ENCODE results near the gene OR2T6.
"Not testable (repeated sequence)": the region's sequence is repeated elsewhere in the genome, so short reads cannot be mapped to it uniquely, and the experiment has no call there.

The OR2T6 gene

DNA sequence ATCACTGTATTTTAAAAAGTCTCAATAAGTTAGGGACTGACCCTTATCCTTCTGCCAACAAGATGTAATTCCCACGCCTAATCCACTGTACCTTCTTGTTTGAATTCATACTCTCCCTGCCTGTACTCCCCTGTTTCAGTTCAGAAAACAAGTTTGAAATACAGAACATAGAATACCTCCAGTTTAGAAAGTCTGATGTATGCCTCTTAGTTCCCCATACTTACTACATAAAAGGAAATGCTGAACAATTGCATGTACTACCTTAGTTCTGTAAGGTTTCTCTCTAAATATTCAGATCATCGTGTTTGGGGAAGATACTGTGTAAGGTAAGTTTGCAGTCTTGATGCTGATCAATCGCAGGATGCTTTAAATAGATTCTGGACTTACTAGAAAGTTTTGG, 60.8 kb downstream of the OR2T6 start:
- not testable (repeated sequence) for DNase-seq (ENCODE audit: low read depth); H3K4me3 ChIP-seq (ENCODE audit: control insufficient read depth, low read depth, low read length)

GRCh38 chr1:248438668-248439067, 63.1 kb downstream of the OR2T6 start:
- H3K4me3 ChIP-seq (ENCODE audit: control insufficient read depth, low read depth, low read length); DNase-seq (ENCODE audit: low read depth): not testable (repeated sequence)

DNA sequence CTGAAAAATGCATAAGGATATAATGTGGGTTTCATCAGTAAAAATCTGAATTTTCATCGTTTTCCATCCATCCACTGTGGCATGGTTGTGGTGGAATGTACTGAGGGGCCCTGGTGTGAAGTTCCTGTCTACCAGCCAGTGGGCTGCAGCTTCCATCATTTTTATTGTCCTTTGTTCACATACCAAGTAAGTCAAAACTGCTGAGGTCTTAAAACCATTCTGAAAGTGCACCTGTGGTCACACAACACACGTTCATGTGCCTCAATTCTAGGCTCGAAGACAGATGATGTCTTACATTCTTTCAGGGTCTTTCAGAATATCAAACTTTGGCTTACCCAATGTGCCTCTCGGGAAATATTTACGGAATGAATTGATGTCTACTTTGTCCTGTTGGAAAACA, 63.7 kb downstream of the OR2T6 start:
- not testable (repeated sequence) for DNase-seq (ENCODE audit: low read depth); H3K4me3 ChIP-seq (ENCODE audit: control insufficient read depth, low read depth, low read length)

Measured in AG09309 (cell line).